T follicular helper cell (primary cell): Measurements from ENCODE around the gene C10orf67.
"Not testable (repeated sequence)": the region's sequence is repeated elsewhere in the genome, so short reads cannot be mapped to it uniquely, and the experiment has no call there.

Experiments used
- DNase-seq: peaks from one replicate; pipeline ENCODE4 v3.0.0-alpha.2; 2020; ENCODE audit warnings: low read depth

The C10orf67 gene

GRCh38 chr10:23280419-23281043 lies 64.1 kb downstream of the C10orf67 start:
- no peak for DNase-seq

GRCh38 chr10:23275355-23275754 lies 69.2 kb downstream of the C10orf67 start:
- DNase-seq: no peak

DNA sequence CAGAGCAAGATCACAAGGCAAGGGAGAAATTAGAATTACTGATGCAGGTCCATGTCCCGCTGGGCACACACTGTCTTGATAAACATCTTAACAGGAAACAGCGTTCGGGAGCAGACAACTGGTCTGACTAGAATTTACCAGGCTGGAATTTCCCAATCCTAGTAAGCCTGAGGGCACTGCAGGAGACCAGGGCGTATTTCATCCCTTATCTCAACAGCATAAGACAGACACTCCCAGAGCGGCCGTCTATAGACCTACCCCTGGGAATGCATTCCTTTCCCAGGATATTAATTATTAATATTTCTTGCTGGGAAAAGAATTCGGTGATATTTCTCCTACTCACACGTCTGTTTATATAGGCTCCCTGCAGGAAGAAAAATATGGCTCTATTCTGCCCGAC lies 70.4 kb downstream of the C10orf67 start:
- not testable (repeated sequence) for DNase-seq

- DNase-seq: no peak
These were observed 74.1 kb downstream of the C10orf67 start for GRCh38 chr10:23270531-23270930.

DNA sequence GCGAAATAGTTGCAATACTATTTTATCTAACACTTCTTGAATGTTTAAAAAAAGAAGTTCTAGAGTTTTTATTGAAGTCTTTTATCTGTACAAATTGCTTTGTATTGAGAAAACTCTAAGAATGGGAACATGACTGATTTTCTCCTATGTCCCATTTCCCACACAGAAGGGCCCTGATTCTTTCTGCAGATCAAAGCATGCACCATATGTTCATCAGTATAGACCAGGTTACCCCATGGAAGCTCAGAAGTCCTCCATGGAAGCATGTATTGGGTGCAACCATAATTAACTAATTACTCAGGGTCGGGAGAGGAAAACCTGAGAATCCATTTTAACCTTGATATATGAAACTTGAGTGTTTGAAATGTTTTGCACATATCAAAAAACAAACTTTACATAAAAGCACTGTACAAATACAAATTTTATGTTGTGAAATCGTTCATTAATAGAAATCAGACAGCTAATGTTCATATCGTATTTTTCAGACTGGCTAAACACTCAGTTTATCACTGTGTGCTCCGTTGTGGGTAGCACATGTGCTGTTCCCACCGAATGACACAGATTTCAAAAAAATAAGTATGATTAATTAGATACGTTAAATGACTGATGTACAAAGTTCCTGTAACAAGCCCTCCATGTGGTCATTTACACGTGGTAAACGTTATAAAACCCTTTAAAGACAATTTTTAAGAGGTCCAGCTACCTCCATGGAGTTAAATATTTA lies 81.0 kb downstream of the C10orf67 start:
- DNase-seq: no peak

GRCh38 chr10:23262928-23263327 lies 81.7 kb downstream of the C10orf67 start:
- no peak for DNase-seq

DNA sequence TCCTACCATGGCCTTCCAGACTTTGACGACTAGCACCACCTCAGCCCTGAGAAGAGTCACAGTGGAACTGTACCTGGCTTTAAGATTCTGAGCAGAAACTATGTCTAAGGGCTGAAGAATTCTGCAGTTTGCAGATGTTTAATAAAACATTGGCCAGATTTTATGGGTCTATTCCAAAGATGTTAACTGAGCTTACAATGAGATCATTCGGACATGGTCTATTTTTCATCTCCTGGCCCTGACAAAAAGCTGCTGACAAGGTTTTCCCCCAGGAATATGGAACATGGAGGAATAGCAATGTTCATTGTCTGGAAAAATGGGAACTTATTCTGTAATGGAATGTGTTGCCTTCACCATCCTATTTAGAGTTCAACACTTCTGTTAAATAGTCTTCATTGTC lies 86.1 kb downstream of the C10orf67 start:
- DNase-seq: no peak

DNA sequence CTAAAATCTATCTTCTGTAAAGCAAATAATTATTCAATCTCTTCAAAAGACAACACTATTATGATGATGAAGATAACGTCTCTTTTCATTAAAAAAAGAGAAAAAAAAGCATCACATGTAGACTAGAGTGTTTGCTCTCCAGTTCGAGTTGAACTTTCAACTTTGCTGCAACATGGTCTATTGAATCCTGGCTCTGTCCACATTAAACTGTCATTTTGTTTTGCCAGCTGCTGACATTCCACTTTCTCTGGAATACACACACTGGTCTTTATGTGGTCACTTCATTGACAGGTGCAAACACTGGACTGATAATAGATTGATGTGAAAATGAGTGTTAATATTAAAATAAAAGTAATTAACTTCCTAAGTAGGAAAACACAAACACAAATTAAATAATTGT lies 90.8 kb downstream of the C10orf67 start:
- DNase-seq: no peak

DNA sequence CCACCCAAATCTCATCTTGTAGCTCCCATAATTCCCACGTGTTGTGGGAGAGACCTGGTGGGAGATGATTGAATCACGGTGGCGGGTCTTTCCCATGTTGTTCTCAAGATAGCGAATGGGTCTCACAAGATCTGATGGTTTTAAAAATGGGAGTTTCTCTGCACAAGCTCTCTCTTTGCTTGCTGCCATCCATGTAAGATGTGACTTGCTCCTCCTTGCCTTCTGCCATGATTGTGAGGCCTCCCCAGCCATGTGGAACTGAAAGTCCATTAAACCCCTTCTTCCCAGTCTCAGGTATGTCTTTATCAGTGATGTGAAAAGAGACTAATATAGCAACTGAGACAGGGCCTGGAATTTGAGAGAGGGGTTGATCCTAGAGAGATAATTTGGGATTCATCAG lies 91.7 kb downstream of the C10orf67 start:
- DNase-seq: not testable (repeated sequence)

GRCh38 chr10:23241779-23242178 lies 102.8 kb downstream of the C10orf67 start:
- not testable (repeated sequence) for DNase-seq

DNA sequence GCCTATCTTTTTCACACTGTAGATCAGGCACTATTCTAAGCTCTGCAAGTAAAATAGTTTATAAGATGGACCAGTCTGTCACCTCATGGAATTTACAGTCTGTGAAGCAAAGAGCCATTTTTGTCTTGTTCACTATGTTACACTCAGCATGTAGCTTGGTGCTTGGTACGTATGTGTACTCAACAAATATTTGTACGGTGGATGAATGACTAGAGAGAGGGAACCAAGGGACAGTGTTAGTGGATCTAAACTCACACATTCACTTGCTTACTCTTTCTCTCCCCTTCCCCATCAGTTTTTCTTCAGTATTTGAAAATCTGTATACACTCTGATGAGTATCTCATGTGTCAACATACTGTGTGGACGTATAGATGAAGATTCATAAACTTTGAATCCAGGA lies 106.6 kb downstream of the C10orf67 start:
- DNase-seq: no peak

- no peak for DNase-seq
These were observed 114.0 kb downstream of the C10orf67 start for GRCh38 chr10:23230582-23230981.

GRCh38 chr10:23217471-23217870 lies 127.1 kb downstream of the C10orf67 start:
- no peak for DNase-seq

- no peak for DNase-seq
These were observed 138.5 kb downstream of the C10orf67 start for GRCh38 chr10:23205972-23206642.

DNA sequence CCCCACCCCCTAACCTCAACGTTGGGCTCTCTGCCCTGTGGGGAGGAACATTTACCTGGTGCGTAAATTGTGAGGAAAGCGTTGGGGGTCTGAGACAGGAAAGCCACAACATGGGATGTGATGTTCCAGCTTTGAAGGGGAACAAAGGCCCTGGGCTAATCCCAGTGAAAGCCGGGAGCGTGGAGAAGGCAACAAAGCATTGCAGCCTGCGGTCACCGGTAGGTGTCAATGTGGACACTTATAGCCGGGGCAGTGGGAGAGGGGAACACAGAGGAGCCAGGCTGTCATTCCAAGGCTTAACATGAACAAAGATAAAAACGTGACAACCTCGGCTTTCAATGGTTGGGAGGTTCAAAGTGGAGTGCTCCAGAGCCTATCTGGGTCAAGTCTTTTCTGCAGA lies 139.8 kb downstream of the C10orf67 start:
- DNase-seq: no peak

- no peak for DNase-seq
These were observed 140.9 kb downstream of the C10orf67 start for GRCh38 chr10:23203369-23204325.

- DNase-seq: no peak
These were observed 141.8 kb downstream of the C10orf67 start for GRCh38 chr10:23202779-23203178.

- no peak for DNase-seq
These were observed 142.8 kb downstream of the C10orf67 start for GRCh38 chr10:23201837-23202236.

- DNase-seq: no peak
These were observed 143.5 kb downstream of the C10orf67 start for GRCh38 chr10:23200997-23201652.

GRCh38 chr10:23200586-23200985 lies 144.0 kb downstream of the C10orf67 start:
- DNase-seq: no peak

DNA sequence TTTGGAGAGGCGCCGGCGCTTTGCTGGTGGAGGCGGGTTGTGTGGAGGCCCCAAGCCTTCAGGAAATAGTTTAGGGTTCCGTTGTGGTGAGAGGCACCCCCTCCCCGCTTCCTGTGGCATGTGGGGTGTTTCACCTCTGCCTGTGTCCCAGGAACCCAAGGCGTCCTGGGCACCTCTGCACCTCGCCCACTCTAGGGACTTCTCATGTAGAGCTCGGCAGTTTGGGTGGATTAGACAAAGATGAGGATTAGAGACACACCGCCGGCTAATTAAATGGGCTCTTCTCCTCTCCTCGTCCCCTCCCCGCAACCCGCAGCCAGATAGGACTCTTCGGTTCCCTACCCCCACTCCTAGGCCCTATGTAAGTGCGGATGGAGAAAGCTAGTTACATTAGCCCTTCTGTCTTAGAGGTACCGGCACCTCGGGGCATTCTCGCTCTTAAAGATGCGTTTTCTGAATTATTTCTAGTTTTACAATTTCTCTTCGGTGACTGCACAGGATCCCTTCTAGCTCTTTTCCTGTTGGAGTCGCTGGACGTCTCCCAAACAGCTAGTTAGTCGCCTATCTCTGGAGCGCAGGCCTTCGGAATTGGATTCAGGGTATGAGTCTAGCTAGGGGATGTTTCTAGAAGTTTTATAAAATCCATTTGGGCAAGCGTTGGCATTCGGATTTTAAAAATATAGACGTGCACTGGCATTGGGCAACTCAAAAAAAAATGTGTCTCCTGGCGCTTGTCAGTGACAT lies 144.7 kb downstream of the C10orf67 start:
- DNase-seq: no peak
